ENCODE measurements around the gene LRRC56. TPM values are rescaled to one million over a fixed set of nuclear protein-coding genes. Genes with fewer than 3 reads are reported as not detected.

Gene LRRC56
- total RNA-seq, 1 donor from 2014 or later, result 0.82 TPM

DNA sequence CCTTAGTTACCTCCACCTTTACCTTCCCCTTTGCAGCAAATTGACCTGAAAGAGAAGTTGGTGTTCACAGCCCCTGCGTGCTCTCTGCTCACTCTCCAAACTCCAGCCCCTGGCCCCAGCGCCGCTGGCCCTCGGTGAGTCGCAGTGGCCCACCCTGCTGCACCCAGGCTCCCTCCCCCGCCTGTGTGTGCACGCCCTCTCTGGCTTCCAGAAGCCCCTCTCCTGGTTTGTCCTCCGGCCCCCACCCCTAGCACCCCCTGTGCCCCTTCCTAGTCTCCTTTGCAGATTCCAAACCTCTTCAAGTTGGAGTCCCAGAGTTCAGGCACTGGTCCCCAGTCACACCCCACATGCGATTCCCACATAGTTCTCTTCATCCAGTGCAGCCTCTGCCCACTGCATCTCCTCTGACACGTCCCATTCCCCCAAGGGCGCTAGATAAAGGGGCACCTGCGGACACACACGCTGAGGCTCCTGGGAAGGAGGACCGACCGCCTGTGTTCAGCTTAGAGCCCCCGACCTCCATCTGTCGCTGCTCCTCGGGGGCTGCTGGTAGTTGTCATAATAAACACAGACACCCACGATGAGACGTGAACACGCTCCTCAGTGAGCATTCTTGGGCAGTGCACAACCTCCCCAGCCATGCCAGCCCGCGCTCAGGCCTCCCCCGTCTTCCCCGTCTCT, 37.4 kb downstream of the LRRC56 start:
- DNase-seq (ENCODE audit: low read depth) (no peak), FAIRE-seq (no peak)
- peaks cover 30% of the 10 kb centered on the region for H4K20me1 ChIP-seq (ENCODE audit: insufficient read depth, low read length)
- peak overlapping the region; percentile 98 for H3K4me2 ChIP-seq (ENCODE audit: low read length)
- H3K4me3 ChIP-seq (ENCODE audit: insufficient read depth, low read depth, low read length), result peak overlapping the region; percentile 68
- Mint-ChIP-seq H3K36me3 (ENCODE audit: low read depth, unreplicated experiment) (peaks cover 9% of the 10 kb centered on the region), H3K9me3 (ENCODE audit: unreplicated experiment) (no peaks in the 10 kb centered on the region), H3K27ac (ENCODE audit: unreplicated experiment) (peak overlapping the region; percentile 47), H3K4me1 (ENCODE audit: low read depth, unreplicated experiment) (peaks cover 29% of the 10 kb centered on the region), H3K27me3 (ENCODE audit: low read depth, unreplicated experiment) (peaks cover 17% of the 10 kb centered on the region), H3K4me3 (ENCODE audit: unreplicated experiment) (peak overlapping the region; percentile 89)
- H3K27ac ChIP-seq (ENCODE audit: low read depth, low read length), result no peak overlapping the region
- no peaks in the 10 kb centered on the region for H3K36me3 ChIP-seq (ENCODE audit: insufficient read depth, low read length)
- H3K9me3 ChIP-seq (ENCODE audit: insufficient read depth, low read depth, low read length), result no peaks in the 10 kb centered on the region
- peak overlapping the region; percentile 98 for H2AFZ ChIP-seq (ENCODE audit: low read depth, low read length)
- peaks cover 19% of the 10 kb centered on the region for H3K4me1 ChIP-seq (ENCODE audit: insufficient read depth, low read length)
- H3K79me2 ChIP-seq (ENCODE audit: insufficient read depth, low read length), result peaks cover 31% of the 10 kb centered on the region
- TF ChIP-seq, protein P1, sequence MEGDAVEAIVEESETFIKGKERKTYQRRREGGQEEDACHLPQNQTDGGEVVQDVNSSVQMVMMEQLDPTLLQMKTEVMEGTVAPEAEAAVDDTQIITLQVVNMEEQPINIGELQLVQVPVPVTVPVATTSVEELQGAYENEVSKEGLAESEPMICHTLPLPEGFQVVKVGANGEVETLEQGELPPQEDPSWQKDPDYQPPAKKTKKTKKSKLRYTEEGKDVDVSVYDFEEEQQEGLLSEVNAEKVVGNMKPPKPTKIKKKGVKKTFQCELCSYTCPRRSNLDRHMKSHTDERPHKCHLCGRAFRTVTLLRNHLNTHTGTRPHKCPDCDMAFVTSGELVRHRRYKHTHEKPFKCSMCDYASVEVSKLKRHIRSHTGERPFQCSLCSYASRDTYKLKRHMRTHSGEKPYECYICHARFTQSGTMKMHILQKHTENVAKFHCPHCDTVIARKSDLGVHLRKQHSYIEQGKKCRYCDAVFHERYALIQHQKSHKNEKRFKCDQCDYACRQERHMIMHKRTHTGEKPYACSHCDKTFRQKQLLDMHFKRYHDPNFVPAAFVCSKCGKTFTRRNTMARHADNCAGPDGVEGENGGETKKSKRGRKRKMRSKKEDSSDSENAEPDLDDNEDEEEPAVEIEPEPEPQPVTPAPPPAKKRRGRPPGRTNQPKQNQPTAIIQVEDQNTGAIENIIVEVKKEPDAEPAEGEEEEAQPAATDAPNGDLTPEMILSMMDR (IDR thresholded peaks at IDR 0.05; ENCODE audit: insufficient read depth, low read depth, low read length), result no peak
- TF ChIP-seq EZH2 (IDR thresholded peaks at IDR 0.05; ENCODE audit: insufficient read depth, low read length), result peak; percentile 55
- peak overlapping the region; percentile 62 for H3K9ac ChIP-seq (ENCODE audit: low read length)
- peaks cover 6% of the 10 kb centered on the region for H3K27me3 ChIP-seq (ENCODE audit: insufficient read depth, low read length)

DNA sequence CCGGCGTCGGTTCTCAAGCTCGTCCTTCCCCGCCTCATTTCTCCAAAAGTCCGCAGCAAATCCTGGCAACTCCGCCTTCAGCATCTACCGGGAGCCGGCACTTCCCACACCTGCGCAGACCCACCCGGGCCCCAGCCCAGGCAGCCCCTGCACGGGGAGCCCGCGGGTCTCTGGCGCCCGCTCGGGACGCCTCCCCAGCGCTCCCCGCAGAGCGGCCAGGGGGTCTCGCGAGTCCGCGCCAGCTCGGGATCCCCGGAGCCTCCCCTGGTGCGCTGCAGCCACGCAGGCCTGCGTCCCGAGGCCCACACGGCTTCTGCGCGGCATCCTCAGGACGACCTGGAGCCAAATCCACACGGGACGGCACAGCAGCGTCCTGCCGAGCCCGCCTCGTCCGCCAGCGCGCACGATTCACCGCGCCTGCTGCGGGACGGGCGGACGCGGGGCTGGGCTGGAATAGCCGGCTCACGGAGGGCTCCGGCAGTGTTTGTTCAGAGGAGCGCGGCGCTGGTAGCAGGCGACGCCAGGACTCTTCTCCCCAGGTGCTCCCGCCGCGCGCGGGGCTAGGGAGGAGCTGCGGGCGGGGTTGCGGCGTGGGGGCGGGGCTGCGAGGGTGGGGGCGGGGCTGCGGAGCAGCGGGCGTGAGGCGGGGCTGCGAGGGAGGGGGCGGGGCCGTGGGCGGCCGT, 38.1 kb downstream of the LRRC56 start:
- Mint-ChIP-seq H3K27me3 (ENCODE audit: low read depth, unreplicated experiment) (peaks cover 17% of the 10 kb centered on the region), H3K36me3 (ENCODE audit: low read depth, unreplicated experiment) (peaks cover 9% of the 10 kb centered on the region), H3K4me3 (ENCODE audit: unreplicated experiment) (peak overlapping the region; percentile 89), H3K27ac (ENCODE audit: unreplicated experiment) (peak overlapping the region; percentile 47), H3K4me1 (ENCODE audit: low read depth, unreplicated experiment) (peaks cover 33% of the 10 kb centered on the region), H3K9me3 (ENCODE audit: unreplicated experiment) (no peaks in the 10 kb centered on the region)
- Histone ChIP-seq H3K4me3 (ENCODE audit: insufficient read depth, low read depth, low read length) (peak overlapping the region; percentile 68), H3K9ac (ENCODE audit: low read length) (peak overlapping the region; percentile 62), H3K9me3 (ENCODE audit: insufficient read depth, low read depth, low read length) (no peaks in the 10 kb centered on the region), H3K79me2 (ENCODE audit: insufficient read depth, low read length) (peaks cover 38% of the 10 kb centered on the region), H3K36me3 (ENCODE audit: insufficient read depth, low read length) (no peaks in the 10 kb centered on the region), H3K4me2 (ENCODE audit: low read length) (peak overlapping the region; percentile 98), H2AFZ (ENCODE audit: low read depth, low read length) (peak overlapping the region; percentile 98), H4K20me1 (ENCODE audit: insufficient read depth, low read length) (peaks cover 37% of the 10 kb centered on the region), H3K27ac (ENCODE audit: low read depth, low read length) (no peak overlapping the region), H3K27me3 (ENCODE audit: insufficient read depth, low read length) (peaks cover 6% of the 10 kb centered on the region), H3K4me1 (ENCODE audit: insufficient read depth, low read length) (peaks cover 19% of the 10 kb centered on the region)
- no peak for TF ChIP-seq EZH2 (IDR thresholded peaks at IDR 0.05; ENCODE audit: insufficient read depth, low read length)
- TF ChIP-seq, protein P1 (IDR thresholded peaks at IDR 0.05; ENCODE audit: insufficient read depth, low read depth, low read length), result no peak
- FAIRE-seq (no peak), DNase-seq (ENCODE audit: low read depth) (no peak)

Data from astrocyte (in vitro differentiated cells and primary cell).